ENCODE data around the gene SLC51A.

DNA sequence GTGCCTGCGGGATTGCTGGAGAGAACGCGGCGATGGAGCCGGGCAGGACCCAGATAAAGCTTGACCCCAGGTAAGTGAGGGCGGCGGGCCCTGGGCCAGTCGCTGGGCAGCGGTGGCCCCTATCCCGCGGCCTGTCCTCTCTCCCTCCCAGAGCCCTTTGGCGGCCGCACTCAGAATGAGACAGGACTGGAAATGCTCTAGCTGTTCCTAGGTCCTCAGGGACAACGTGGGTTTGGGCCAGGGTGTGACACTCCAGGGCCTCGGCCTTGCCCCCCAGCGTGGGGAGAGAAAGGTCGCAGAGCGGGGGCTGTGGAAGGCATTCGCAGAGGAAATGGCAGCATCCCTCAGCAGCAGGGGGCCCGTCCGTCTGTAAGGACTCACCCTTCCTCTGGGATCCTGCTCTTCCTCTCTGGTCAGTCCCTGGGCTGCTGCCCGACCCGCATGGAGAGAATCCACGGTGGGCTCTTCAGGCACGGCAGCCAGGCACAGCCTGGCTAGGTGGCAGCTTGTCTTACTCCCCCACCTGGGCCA is 412 bp downstream of the SLC51A start:
- no peak for TF ChIP-seq TEAD4 (IDR thresholded peaks at IDR 0.05)
- no peak for TF ChIP-seq RAD21 (IDR thresholded peaks at IDR 0.05; ENCODE audit: low read depth)
- TF ChIP-seq, protein P1, sequence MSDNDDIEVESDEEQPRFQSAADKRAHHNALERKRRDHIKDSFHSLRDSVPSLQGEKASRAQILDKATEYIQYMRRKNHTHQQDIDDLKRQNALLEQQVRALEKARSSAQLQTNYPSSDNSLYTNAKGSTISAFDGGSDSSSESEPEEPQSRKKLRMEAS (IDR thresholded peaks at IDR 0.05) = no peak
- TF ChIP-seq EP300 (IDR thresholded peaks at IDR 0.05; ENCODE audit: borderline replicate concordance) = no peak
- no peak for TF ChIP-seq TCF12 (IDR thresholded peaks at IDR 0.05; ENCODE audit: low read depth)
- TF ChIP-seq, protein P2, sequence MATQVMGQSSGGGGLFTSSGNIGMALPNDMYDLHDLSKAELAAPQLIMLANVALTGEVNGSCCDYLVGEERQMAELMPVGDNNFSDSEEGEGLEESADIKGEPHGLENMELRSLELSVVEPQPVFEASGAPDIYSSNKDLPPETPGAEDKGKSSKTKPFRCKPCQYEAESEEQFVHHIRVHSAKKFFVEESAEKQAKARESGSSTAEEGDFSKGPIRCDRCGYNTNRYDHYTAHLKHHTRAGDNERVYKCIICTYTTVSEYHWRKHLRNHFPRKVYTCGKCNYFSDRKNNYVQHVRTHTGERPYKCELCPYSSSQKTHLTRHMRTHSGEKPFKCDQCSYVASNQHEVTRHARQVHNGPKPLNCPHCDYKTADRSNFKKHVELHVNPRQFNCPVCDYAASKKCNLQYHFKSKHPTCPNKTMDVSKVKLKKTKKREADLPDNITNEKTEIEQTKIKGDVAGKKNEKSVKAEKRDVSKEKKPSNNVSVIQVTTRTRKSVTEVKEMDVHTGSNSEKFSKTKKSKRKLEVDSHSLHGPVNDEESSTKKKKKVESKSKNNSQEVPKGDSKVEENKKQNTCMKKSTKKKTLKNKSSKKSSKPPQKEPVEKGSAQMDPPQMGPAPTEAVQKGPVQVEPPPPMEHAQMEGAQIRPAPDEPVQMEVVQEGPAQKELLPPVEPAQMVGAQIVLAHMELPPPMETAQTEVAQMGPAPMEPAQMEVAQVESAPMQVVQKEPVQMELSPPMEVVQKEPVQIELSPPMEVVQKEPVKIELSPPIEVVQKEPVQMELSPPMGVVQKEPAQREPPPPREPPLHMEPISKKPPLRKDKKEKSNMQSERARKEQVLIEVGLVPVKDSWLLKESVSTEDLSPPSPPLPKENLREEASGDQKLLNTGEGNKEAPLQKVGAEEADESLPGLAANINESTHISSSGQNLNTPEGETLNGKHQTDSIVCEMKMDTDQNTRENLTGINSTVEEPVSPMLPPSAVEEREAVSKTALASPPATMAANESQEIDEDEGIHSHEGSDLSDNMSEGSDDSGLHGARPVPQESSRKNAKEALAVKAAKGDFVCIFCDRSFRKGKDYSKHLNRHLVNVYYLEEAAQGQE (IDR thresholded peaks at IDR 0.05; ENCODE audit: low read depth) = no peak
- no peak for TF ChIP-seq TAF1 (IDR thresholded peaks at IDR 0.05; ENCODE audit: low read depth)
- TF ChIP-seq FOXM1 (IDR thresholded peaks at IDR 0.05; ENCODE audit: borderline replicate concordance, low read depth) = no peak
- no peak for TF ChIP-seq CREB1 (IDR thresholded peaks at IDR 0.05; ENCODE audit: low read depth)
- no peak for TF ChIP-seq CEBPB (IDR thresholded peaks at IDR 0.05)
- no peak for TF ChIP-seq YY1 (IDR thresholded peaks at IDR 0.05; ENCODE audit: low read depth)
- TF ChIP-seq EGR1 (IDR thresholded peaks at IDR 0.05) = no peak

Measured in Ishikawa (cell line).